ENCODE measurements around the gene TMEM50B.

GRCh38 chr21:33433425-33434114 lies 46.2 kb downstream of the TMEM50B start:
- TF ChIP-seq POLR2A (IDR thresholded peaks at IDR 0.05), result no peak
- TF ChIP-seq CTCF (IDR thresholded peaks at IDR 0.05), result no peak
